ENCODE data around the gene DSCAML1. TPM values are rescaled to one million over a fixed set of nuclear protein-coding genes. Genes with fewer than 3 reads are reported as not detected.

Gene DSCAML1
- total RNA-seq, 1 donor from 2014 or later: 2.5 TPM

DNA sequence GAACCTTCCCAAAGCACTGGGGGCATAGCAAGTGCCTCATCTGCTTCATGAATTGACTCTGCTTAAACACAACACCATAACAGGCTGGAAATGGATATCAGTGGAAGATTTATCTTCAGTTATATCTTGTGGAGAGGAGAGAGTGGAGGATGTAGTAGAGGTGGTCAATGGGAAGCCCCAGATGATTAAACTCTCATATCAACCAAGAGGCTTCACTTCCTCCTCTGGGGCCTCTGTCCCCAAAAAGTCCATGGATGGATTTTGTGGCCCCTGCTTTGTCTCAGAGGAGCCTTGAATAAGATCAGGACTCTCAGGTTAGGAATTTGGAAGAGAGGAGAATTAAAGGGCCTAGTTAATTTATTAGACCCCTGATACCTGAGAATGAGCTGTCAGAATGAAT lies 363.3 kb downstream of the DSCAML1 start:
- no peak overlapping the region for H3K4me3 Mint-ChIP-seq

DNA sequence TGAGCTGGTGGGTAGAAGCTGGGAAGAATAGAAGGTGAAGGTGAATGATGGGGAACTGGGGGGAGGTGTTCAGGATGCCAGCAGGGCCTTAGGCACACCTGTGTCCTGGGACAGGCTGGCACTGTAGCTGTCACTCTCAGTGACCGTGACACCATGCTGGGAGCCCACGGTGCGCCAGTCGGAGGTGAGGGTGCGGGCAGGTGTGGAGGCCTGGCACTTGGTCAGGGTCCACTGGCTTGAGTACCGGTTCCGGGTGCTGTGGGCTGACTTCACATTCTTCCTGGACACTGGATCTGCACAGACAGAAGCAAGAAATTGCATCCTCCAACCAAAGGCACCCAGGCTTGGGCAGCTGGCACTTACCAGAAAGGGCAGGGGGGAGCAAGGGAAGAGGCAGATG lies 365.6 kb downstream of the DSCAML1 start:
- TF ChIP-seq, protein P1, sequence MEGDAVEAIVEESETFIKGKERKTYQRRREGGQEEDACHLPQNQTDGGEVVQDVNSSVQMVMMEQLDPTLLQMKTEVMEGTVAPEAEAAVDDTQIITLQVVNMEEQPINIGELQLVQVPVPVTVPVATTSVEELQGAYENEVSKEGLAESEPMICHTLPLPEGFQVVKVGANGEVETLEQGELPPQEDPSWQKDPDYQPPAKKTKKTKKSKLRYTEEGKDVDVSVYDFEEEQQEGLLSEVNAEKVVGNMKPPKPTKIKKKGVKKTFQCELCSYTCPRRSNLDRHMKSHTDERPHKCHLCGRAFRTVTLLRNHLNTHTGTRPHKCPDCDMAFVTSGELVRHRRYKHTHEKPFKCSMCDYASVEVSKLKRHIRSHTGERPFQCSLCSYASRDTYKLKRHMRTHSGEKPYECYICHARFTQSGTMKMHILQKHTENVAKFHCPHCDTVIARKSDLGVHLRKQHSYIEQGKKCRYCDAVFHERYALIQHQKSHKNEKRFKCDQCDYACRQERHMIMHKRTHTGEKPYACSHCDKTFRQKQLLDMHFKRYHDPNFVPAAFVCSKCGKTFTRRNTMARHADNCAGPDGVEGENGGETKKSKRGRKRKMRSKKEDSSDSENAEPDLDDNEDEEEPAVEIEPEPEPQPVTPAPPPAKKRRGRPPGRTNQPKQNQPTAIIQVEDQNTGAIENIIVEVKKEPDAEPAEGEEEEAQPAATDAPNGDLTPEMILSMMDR (IDR thresholded peaks at IDR 0.05; ENCODE audit: unreplicated experiment): no peak
- Mint-ChIP-seq H3K4me3 (no peak overlapping the region), H3K27me3 (ENCODE audit: low read depth) (peaks cover 36% of the 10 kb centered on the region), H3K27ac (no peak overlapping the region), H3K9me3 (no peaks in the 10 kb centered on the region), H3K36me3 (no peaks in the 10 kb centered on the region), H3K4me1 (peaks cover 8% of the 10 kb centered on the region)
- no peak for DNase-seq (ENCODE audit: low spot score in 2 of 2, unreplicated experiment in 2 of 2)

More for the DNA sequence above, 363.3 kb downstream of the DSCAML1 start:
- DNase-seq (ENCODE audit: low spot score in 2 of 2, unreplicated experiment in 2 of 2): no peak
- no peak overlapping the region for H3K27ac Mint-ChIP-seq
- H3K36me3 Mint-ChIP-seq: no peaks in the 10 kb centered on the region
- peaks cover 23% of the 10 kb centered on the region for H3K27me3 Mint-ChIP-seq (ENCODE audit: low read depth)
- TF ChIP-seq, protein P1 (IDR thresholded peaks at IDR 0.05; ENCODE audit: unreplicated experiment): no peak
- no peaks in the 10 kb centered on the region for H3K4me1 Mint-ChIP-seq
- no peaks in the 10 kb centered on the region for H3K9me3 Mint-ChIP-seq

- Mint-ChIP-seq H3K9me3 (no peaks in the 10 kb centered on the region), H3K4me3 (no peak overlapping the region), H3K4me1 (peaks cover 8% of the 10 kb centered on the region), H3K27ac (no peak overlapping the region), H3K36me3 (no peaks in the 10 kb centered on the region), H3K27me3 (ENCODE audit: low read depth) (peaks cover 46% of the 10 kb centered on the region)
- no peak for DNase-seq (ENCODE audit: low spot score in 2 of 2, unreplicated experiment in 2 of 2)
- TF ChIP-seq, protein P1 (IDR thresholded peaks at IDR 0.05; ENCODE audit: unreplicated experiment): no peak
These were observed 366.6 kb downstream of the DSCAML1 start for GRCh38 chr11:117430293-117430955.

DNA sequence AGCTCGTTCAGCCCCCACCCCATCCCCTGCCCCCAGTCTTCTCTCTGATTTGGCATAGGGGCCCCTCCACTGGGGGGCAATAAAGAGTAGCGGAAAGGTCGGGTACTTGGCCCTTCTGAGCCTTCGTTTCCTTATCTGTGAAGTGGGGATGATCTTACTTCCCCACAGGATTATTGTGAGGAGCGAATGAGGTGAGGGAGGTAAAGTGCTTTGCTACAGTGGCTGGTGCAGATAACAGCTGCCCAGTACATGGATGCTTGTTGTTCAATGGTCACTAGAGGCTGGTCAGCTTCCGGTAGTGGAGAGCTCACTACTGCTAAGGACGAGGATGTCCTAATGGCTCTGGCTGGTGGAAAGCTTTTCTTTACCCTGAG lies 368.2 kb downstream of the DSCAML1 start:
- H3K36me3 Mint-ChIP-seq: no peaks in the 10 kb centered on the region
- H3K4me1 Mint-ChIP-seq: peaks cover 8% of the 10 kb centered on the region
- TF ChIP-seq, protein P1 (IDR thresholded peaks at IDR 0.05; ENCODE audit: unreplicated experiment): no peak
- no peak overlapping the region for H3K4me3 Mint-ChIP-seq
- no peaks in the 10 kb centered on the region for H3K9me3 Mint-ChIP-seq
- peaks cover 55% of the 10 kb centered on the region for H3K27me3 Mint-ChIP-seq (ENCODE audit: low read depth)
- DNase-seq (ENCODE audit: low spot score in 2 of 2, unreplicated experiment in 2 of 2): no peak
- H3K27ac Mint-ChIP-seq: no peak overlapping the region

- TF ChIP-seq, protein P1 (IDR thresholded peaks at IDR 0.05; ENCODE audit: unreplicated experiment): no peak
- H3K4me1 Mint-ChIP-seq: peaks cover 8% of the 10 kb centered on the region
- no peaks in the 10 kb centered on the region for H3K36me3 Mint-ChIP-seq
- no peak overlapping the region for H3K4me3 Mint-ChIP-seq
- H3K27ac Mint-ChIP-seq: no peak overlapping the region
- H3K27me3 Mint-ChIP-seq (ENCODE audit: low read depth): peaks cover 60% of the 10 kb centered on the region
- H3K9me3 Mint-ChIP-seq: no peaks in the 10 kb centered on the region
- DNase-seq (ENCODE audit: low spot score in 2 of 2, unreplicated experiment in 2 of 2): no peak
These were observed 368.7 kb downstream of the DSCAML1 start for GRCh38 chr11:117428186-117428855.
